ENCODE results near the gene CPED1.

Gene CPED1

GRCh38 chr7:121097577-121097976, 109.1 kb downstream of the CPED1 start (continued):
- TF ChIP-seq PRDM6 (tag by site-specific recombination; IDR thresholded peaks at IDR 0.05), result no peak
- no peak for TF ChIP-seq ZNF302 (tag by site-specific recombination; IDR thresholded peaks at IDR 0.05; ENCODE audit: low read depth)
- no peak for TF ChIP-seq ZNF768 (tag by site-specific recombination; IDR thresholded peaks at IDR 0.05)
- no peak for TF ChIP-seq HOXC10 (CRISPR knock-in tag; IDR thresholded peaks at IDR 0.05)

- H3K27ac ChIP-seq (ENCODE audit: extremely low read depth, low read depth, low read length), result no peak overlapping the region
- no peak overlapping the region for H3K4me3 ChIP-seq (ENCODE audit: low read depth, low read length)
- H3K36me3 ChIP-seq (ENCODE audit: control insufficient read depth in 2 of 2, insufficient read depth in 1 of 2, low read length in 2 of 2), result no peaks in the 10 kb centered on the region
- ChIA-PET POLR2A (no interaction called here), CTCF (interaction anchor here (0.7 to 2.4 kb wide), 7 partner anchors 9 to 294 kb away, joined by 3 to 18 read pairs (median 3); partner anchors contain the start of gene CPED1)
- H3K9me3 ChIP-seq (ENCODE audit: control insufficient read depth, insufficient read depth, low read depth, low read length), result no peaks in the 10 kb centered on the region
- H3K4me1 ChIP-seq (ENCODE audit: control insufficient read depth, insufficient read depth, low read length), result peaks cover 6% of the 10 kb centered on the region
- TF ChIP-seq ZNF37A (tag by site-specific recombination; IDR thresholded peaks at IDR 0.05) (no peak), BCL6B (tag by site-specific recombination; IDR thresholded peaks at IDR 0.05) (no peak), ZNF692 (tag by site-specific recombination; IDR thresholded peaks at IDR 0.05) (no peak), ZNF837 (tag by site-specific recombination; IDR thresholded peaks at IDR 0.05) (no peak), ZNF174 (tag by site-specific recombination; IDR thresholded peaks at IDR 0.05) (no peak), ZNF311 (tag by site-specific recombination; IDR thresholded peaks at IDR 0.05; ENCODE audit: borderline replicate concordance) (no peak), ZNF121 (tag by site-specific recombination; IDR thresholded peaks at IDR 0.05) (no peak)
Observed at GRCh38 chr7:121099572-121099971, 111.1 kb downstream of the CPED1 start.

- ChIA-PET POLR2A (interaction anchor here (0.6 kb wide), 1 partner anchor 151 kb away, joined by 3 read pairs; the partner anchor contains the start of gene ING3), CTCF (interaction anchor here (2.4 kb wide), 1 partner anchor 114 kb away, joined by 18 read pairs; the partner anchor contains the start of gene CPED1)
- H3K36me3 ChIP-seq (ENCODE audit: control insufficient read depth in 2 of 2, insufficient read depth in 1 of 2, low read length in 2 of 2), result no peaks in the 10 kb centered on the region
- H3K9me3 ChIP-seq (ENCODE audit: control insufficient read depth, insufficient read depth, low read depth, low read length), result no peaks in the 10 kb centered on the region
- no peak overlapping the region for H3K27ac ChIP-seq (ENCODE audit: extremely low read depth, low read depth, low read length)
- no peak overlapping the region for H3K4me3 ChIP-seq (ENCODE audit: low read depth, low read length)
- H3K4me1 ChIP-seq (ENCODE audit: control insufficient read depth, insufficient read depth, low read length), result peaks cover 6% of the 10 kb centered on the region
- TF ChIP-seq INSM2 (tag by site-specific recombination; IDR thresholded peaks at IDR 0.05) (no peak), ZNF174 (tag by site-specific recombination; IDR thresholded peaks at IDR 0.05) (no peak), ZNF785 (tag by site-specific recombination; IDR thresholded peaks at IDR 0.05) (no peak), ZNF626 (tag by site-specific recombination; IDR thresholded peaks at IDR 0.05) (no peak), YY2 (tag by site-specific recombination; IDR thresholded peaks at IDR 0.05) (no peak), KLF16 (tag by site-specific recombination; IDR thresholded peaks at IDR 0.05) (no peak), ZNF354C (tag by site-specific recombination; IDR thresholded peaks at IDR 0.05; ENCODE audit: borderline replicate concordance, low read depth) (no peak), ZNF548 (tag by site-specific recombination; IDR thresholded peaks at IDR 0.05) (no peak), ZSCAN23 (tag by site-specific recombination; IDR thresholded peaks at IDR 0.05) (no peak), ZNF211 (tag by site-specific recombination; IDR thresholded peaks at IDR 0.05; ENCODE audit: low read depth) (no peak), ZNF610 (tag by site-specific recombination; IDR thresholded peaks at IDR 0.05; ENCODE audit: borderline replicate concordance) (no peak), MYNN (tag by site-specific recombination; IDR thresholded peaks at IDR 0.05; ENCODE audit: borderline replicate concordance) (no peak), ZNF121 (tag by site-specific recombination; IDR thresholded peaks at IDR 0.05) (no peak), ZNF518A (tag by site-specific recombination; conservative IDR thresholded peaks at IDR 0.05; ENCODE audit: low read depth) (no peak)
Observed at GRCh38 chr7:121101083-121101482, 112.6 kb downstream of the CPED1 start.
